ENCODE measurements around the gene TP53I11. TPM values are rescaled to one million over a fixed set of nuclear protein-coding genes. Genes with fewer than 3 reads are reported as not detected.

TP53I11 gene
- total RNA-seq, 1 donor: 47.8 TPM

DNA sequence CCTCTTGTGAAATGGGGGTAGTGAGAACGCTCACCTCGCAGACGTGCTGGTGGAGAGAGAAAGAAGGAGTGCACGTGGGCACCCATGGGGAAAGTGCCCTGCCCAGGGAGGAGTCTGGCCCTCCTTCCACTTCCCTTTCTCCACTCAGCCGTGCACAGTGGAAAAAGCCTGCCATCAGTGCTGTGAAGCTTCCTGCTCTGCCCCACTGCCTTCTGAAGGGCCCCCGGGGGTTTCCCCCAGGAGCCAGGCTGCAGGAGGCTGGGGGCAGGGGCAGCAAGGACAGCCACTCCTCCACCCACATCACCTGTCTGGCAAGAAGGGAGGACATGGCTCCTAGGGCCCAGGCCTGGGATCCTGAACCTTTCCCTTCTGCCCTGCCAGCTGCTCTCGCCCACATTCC, 7.6 kb downstream of the TP53I11 start:
- no peak overlapping the region for H3K4me3 ChIP-seq (ENCODE audit: insufficient read depth, low read length)
- DNase-seq (ENCODE audit: insufficient read length, low spot score, missing footprints): no peak
- TF ChIP-seq, protein P1, sequence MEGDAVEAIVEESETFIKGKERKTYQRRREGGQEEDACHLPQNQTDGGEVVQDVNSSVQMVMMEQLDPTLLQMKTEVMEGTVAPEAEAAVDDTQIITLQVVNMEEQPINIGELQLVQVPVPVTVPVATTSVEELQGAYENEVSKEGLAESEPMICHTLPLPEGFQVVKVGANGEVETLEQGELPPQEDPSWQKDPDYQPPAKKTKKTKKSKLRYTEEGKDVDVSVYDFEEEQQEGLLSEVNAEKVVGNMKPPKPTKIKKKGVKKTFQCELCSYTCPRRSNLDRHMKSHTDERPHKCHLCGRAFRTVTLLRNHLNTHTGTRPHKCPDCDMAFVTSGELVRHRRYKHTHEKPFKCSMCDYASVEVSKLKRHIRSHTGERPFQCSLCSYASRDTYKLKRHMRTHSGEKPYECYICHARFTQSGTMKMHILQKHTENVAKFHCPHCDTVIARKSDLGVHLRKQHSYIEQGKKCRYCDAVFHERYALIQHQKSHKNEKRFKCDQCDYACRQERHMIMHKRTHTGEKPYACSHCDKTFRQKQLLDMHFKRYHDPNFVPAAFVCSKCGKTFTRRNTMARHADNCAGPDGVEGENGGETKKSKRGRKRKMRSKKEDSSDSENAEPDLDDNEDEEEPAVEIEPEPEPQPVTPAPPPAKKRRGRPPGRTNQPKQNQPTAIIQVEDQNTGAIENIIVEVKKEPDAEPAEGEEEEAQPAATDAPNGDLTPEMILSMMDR (IDR thresholded peaks at IDR 0.05; ENCODE audit: extremely low read depth, low read depth, low read length): no peak
- no peak overlapping the region for H3K27ac ChIP-seq (ENCODE audit: low read depth, low read length)
- H4K20me1 ChIP-seq (ENCODE audit: insufficient read depth, low read length): peaks cover 25% of the 10 kb centered on the region
- H3K79me2 ChIP-seq (ENCODE audit: insufficient read depth, low read length): no peaks in the 10 kb centered on the region
- no peak overlapping the region for H2AFZ ChIP-seq (ENCODE audit: low read length)
- H3K9me3 ChIP-seq (ENCODE audit: low read depth, low read length): no peaks in the 10 kb centered on the region
- no peaks in the 10 kb centered on the region for H3K36me3 ChIP-seq (ENCODE audit: insufficient read depth, low read length)
- peaks cover 19% of the 10 kb centered on the region for H3K27me3 ChIP-seq (ENCODE audit: insufficient read depth, low read length)
- H3K4me2 ChIP-seq (ENCODE audit: insufficient read depth, low read length): no peak overlapping the region
- no peaks in the 10 kb centered on the region for H3K4me1 ChIP-seq (ENCODE audit: insufficient read depth, low read length)

- Histone ChIP-seq H3K4me2 (ENCODE audit: insufficient read depth, low read length) (no peak overlapping the region), H3K9me3 (ENCODE audit: low read depth, low read length) (no peaks in the 10 kb centered on the region), H3K4me3 (ENCODE audit: insufficient read depth, low read length) (no peak overlapping the region), H2AFZ (ENCODE audit: low read length) (no peak overlapping the region), H3K27me3 (ENCODE audit: insufficient read depth, low read length) (peaks cover 19% of the 10 kb centered on the region), H3K4me1 (ENCODE audit: insufficient read depth, low read length) (no peaks in the 10 kb centered on the region), H3K36me3 (ENCODE audit: insufficient read depth, low read length) (no peaks in the 10 kb centered on the region), H3K27ac (ENCODE audit: low read depth, low read length) (no peak overlapping the region), H3K79me2 (ENCODE audit: insufficient read depth, low read length) (no peaks in the 10 kb centered on the region), H4K20me1 (ENCODE audit: insufficient read depth, low read length) (peaks cover 19% of the 10 kb centered on the region)
- no peak for DNase-seq (ENCODE audit: insufficient read length, low spot score, missing footprints)
- TF ChIP-seq, protein P1 (IDR thresholded peaks at IDR 0.05; ENCODE audit: extremely low read depth, low read depth, low read length): no peak
Observed at GRCh38 chr11:44942029-44942955, 8.4 kb downstream of the TP53I11 start.

DNA sequence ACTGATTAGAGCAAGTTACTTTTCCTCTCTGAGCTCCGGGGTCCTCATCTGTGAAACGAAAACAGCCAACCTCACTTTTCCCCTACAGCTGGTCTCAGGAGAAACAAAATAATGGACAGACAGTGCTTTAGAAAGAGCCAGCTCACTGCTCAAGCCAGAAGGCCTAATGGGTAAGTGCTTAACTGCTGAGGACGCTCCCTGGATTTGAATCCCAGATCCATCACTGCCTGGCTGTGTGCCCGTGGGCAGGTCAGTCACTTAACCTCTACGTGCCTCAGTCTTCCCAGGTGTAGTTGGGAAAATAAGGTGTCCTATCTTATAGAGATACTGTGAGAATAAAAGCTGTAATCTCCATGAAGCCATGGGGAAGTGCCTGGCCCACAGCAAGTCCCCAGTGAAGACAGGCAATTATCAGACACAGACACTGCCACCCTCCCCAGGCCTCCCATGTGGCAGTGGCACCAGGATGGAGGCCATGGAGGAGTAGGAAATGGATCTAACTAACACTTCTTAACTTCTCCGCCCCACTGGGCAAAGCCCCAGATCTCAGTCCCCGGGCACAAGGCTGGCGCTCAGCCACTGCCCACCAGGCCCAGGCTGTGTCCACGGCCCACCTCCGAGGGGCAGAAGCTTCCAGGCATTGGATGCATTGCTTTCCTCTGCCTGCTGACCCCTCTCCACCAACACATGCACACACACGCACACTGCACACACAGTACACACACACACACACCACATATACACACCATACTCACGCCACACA, 9.2 kb downstream of the TP53I11 start:
- Histone ChIP-seq H4K20me1 (ENCODE audit: insufficient read depth, low read length) (peaks cover 11% of the 10 kb centered on the region), H3K79me2 (ENCODE audit: insufficient read depth, low read length) (no peaks in the 10 kb centered on the region), H3K4me2 (ENCODE audit: insufficient read depth, low read length) (no peak overlapping the region), H3K27ac (ENCODE audit: low read depth, low read length) (no peak overlapping the region), H2AFZ (ENCODE audit: low read length) (no peak overlapping the region), H3K36me3 (ENCODE audit: insufficient read depth, low read length) (no peaks in the 10 kb centered on the region), H3K9me3 (ENCODE audit: low read depth, low read length) (no peaks in the 10 kb centered on the region), H3K4me1 (ENCODE audit: insufficient read depth, low read length) (no peaks in the 10 kb centered on the region), H3K27me3 (ENCODE audit: insufficient read depth, low read length) (peaks cover 17% of the 10 kb centered on the region), H3K4me3 (ENCODE audit: insufficient read depth, low read length) (no peak overlapping the region)
- DNase-seq (ENCODE audit: insufficient read length, low spot score, missing footprints): no peak
- TF ChIP-seq, protein P1 (IDR thresholded peaks at IDR 0.05; ENCODE audit: extremely low read depth, low read depth, low read length): no peak

DNA sequence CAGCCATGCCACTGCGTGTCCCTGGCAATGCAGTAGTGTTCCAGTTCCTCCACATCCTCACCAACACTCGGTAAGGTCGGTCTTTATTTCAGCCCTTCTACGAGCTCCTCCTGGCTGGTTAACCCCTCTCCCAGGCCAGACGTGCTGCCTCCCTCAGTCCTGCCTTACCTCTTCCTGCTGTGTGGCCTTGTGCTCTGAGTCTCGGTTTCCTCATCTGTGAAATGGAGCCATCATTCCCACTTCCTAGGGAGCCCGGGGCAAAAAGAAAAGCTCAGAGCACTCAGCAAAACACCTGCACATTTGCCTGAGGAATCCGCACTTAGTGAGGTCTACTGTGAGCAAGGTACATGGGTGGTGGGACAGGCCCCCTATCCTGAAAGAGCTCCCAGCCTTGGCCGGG, 9.8 kb downstream of the TP53I11 start:
- Histone ChIP-seq H3K27ac (ENCODE audit: low read depth, low read length) (no peak overlapping the region), H3K4me2 (ENCODE audit: insufficient read depth, low read length) (no peak overlapping the region), H3K79me2 (ENCODE audit: insufficient read depth, low read length) (no peaks in the 10 kb centered on the region), H3K27me3 (ENCODE audit: insufficient read depth, low read length) (peaks cover 17% of the 10 kb centered on the region), H2AFZ (ENCODE audit: low read length) (no peak overlapping the region), H3K9me3 (ENCODE audit: low read depth, low read length) (no peaks in the 10 kb centered on the region), H3K4me1 (ENCODE audit: insufficient read depth, low read length) (no peaks in the 10 kb centered on the region), H3K4me3 (ENCODE audit: insufficient read depth, low read length) (no peak overlapping the region), H3K36me3 (ENCODE audit: insufficient read depth, low read length) (no peaks in the 10 kb centered on the region), H4K20me1 (ENCODE audit: insufficient read depth, low read length) (peaks cover 9% of the 10 kb centered on the region)
- TF ChIP-seq, protein P1 (IDR thresholded peaks at IDR 0.05; ENCODE audit: extremely low read depth, low read depth, low read length): no peak
- DNase-seq (ENCODE audit: insufficient read length, low spot score, missing footprints): no peak
